Duodenal mucosa (tissue), 2 donors: Measurements from ENCODE around the gene AS3MT.

Source experiments
- H3K27ac ChIP-seq: one replicate; pipeline ENCODE4 v1.7.0; 2013; ENCODE audit warnings: low read depth, low read length
- H3K27me3 ChIP-seq, 2 donors: one replicate each; pipeline ENCODE4 v1.7.0; 2013; ENCODE audit warnings: low read length in 2 of 2, control low read depth in 1 of 2; ENCODE audit not compliant: insufficient read depth in 2 of 2, control insufficient read depth in 1 of 2
- H3K36me3 ChIP-seq, 2 donors: one replicate each; pipeline ENCODE4 v1.7.0; 2013; ENCODE audit warnings: low read length in 2 of 2, control low read depth in 1 of 2; ENCODE audit not compliant: insufficient read depth in 2 of 2, control insufficient read depth in 1 of 2
- H3K4me1 ChIP-seq, 2 donors: one replicate each; pipeline ENCODE4 v1.7.0; 2013; ENCODE audit warnings: low read length in 2 of 2, control low read depth in 1 of 2; ENCODE audit not compliant: insufficient read depth in 2 of 2, control insufficient read depth in 1 of 2
- H3K4me3 ChIP-seq, 2 donors: one replicate each; pipeline ENCODE4 v1.7.0; 2013; ENCODE audit warnings: low read length in 2 of 2, low read depth in 1 of 2
- H3K9ac ChIP-seq, 2 donors: one replicate each; pipeline ENCODE4 v1.7.0; 2013; ENCODE audit warnings: low read length in 2 of 2, low read depth in 1 of 2
- H3K9me3 ChIP-seq, 2 donors: one replicate each; pipeline ENCODE4 v1.7.0; 2013; ENCODE audit warnings: low read length in 2 of 2, control low read depth in 1 of 2; ENCODE audit not compliant: control insufficient read depth in 1 of 2

AS3MT gene

DNA sequence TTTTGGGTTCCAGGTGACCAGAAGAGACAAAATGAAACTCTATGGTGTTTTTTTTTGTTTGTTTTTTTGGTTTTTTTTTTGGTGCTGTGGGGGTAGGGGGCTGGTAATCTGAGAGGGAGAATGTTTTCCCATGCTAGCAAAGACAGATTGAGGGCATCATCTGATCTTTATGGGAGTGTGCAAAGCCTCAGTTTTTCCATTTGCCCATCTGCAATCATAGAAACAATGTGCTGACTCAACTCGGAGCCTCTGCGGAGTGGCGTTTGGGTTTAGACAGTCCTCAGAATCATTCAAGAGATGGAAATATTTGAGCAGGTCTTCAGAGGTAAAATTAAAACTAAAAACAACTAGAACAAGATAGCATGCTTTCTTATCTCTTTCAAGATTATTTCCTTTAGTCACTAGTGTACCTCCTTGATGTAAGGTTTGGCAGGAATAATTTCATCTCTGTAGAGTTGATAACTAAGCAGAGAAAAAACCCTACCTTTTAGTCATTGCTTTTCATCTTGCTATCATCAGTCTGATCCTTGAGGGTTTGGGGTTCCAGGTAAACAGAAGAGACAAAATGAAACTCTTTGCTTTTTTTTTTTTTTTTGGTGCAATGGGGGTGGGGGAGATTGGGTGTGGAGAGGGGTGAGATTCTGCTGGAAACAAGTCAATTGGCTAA, 66.8 kb downstream of the AS3MT start:
- Histone ChIP-seq H3K27ac (no peak overlapping the region), H3K36me3 (no peaks in the 10 kb centered on the region), H3K9me3 (no peaks in the 10 kb centered on the region), H3K4me3 (no peak overlapping the region), H3K9ac (no peak overlapping the region), H3K4me1 (no peaks in the 10 kb centered on the region), H3K27me3 (no peaks in the 10 kb centered on the region)

GRCh38 chr10:102941401-102941800, 72.1 kb downstream of the AS3MT start:
- Histone ChIP-seq H3K27me3 (no peaks in the 10 kb centered on the region), H3K9me3 (no peaks in the 10 kb centered on the region), H3K4me3 (no peak overlapping the region), H3K9ac (no peak overlapping the region), H3K27ac (no peak overlapping the region), H3K36me3 (no peaks in the 10 kb centered on the region), H3K4me1 (no peaks in the 10 kb centered on the region)

DNA sequence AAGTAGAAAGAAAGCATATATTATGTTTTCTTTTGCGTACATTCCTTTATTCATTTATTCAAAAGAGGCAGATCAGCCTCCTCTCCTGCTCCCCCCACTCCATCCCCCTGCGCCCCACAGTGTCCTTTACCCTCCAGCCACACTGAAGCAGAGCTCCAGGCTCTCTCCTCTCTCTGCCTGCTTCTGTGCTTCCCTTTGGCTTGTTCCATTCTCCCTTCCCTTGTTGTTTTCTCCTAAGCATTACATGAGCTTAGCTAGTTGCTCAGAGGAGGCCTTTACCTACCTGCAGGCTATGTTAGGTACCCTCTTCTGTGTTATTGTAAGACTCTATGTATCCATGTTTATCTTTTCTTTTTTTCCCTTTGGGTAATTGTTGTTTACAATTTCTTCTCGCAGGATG, 76.2 kb downstream of the AS3MT start:
- Histone ChIP-seq H3K27ac (no peak overlapping the region), H3K36me3 (no peaks in the 10 kb centered on the region), H3K9ac (no peak overlapping the region), H3K9me3 (no peaks in the 10 kb centered on the region), H3K4me3 (no peak overlapping the region), H3K27me3 (no peaks in the 10 kb centered on the region), H3K4me1 (no peaks in the 10 kb centered on the region)

DNA sequence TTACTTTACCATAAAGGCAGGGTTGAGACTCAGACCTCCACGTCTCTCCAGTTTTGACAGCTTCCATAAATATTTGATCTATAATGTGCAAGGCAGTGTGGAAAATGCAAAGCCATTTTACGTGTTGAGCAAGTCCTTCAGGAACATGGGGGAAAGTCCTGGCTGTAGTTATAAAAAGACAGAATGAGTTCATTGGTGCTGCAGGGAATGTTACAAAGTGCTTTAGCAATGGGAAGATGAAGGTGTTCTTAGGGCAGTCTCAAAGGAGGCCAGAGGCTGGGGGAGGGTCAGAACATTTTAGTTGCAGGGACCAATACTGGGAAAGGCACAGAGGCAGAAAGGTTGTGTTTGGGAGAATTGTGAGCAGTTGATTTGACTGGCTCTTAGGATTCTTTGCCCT, 76.7 kb downstream of the AS3MT start:
- H3K36me3 ChIP-seq, result no peaks in the 10 kb centered on the region
- H3K4me3 ChIP-seq, result no peak overlapping the region
- no peaks in the 10 kb centered on the region for H3K4me1 ChIP-seq
- H3K9ac ChIP-seq, result no peak overlapping the region
- H3K27ac ChIP-seq, result no peak overlapping the region
- no peaks in the 10 kb centered on the region for H3K27me3 ChIP-seq
- no peaks in the 10 kb centered on the region for H3K9me3 ChIP-seq

- Histone ChIP-seq H3K36me3 (no peaks in the 10 kb centered on the region), H3K4me1 (no peaks in the 10 kb centered on the region), H3K9me3 (no peaks in the 10 kb centered on the region), H3K9ac (no peak overlapping the region), H3K27me3 (no peaks in the 10 kb centered on the region), H3K27ac (no peak overlapping the region), H3K4me3 (no peak overlapping the region)
Measured at GRCh38 chr10:102946992-102947391, 77.7 kb downstream of the AS3MT start.

DNA sequence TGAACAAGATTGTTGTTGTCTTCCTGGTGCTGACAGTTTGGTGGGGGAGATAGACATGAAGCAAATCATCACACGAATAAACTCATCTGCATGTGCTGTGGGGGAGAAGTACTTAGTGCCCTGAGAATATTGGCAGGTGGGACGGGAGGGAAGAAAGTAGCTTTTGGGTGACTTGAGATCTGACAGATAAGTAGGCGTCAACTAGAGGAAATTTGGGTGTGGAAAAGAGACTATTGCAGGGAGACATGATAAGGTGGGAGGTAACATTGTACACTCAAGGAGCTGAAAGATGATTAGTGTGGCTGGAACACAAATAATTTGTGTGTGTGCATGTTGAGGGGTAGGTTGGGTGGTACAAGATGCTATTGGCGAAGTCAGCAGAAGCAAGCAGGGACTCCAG, 78.9 kb downstream of the AS3MT start:
- Histone ChIP-seq H3K36me3 (no peaks in the 10 kb centered on the region), H3K27me3 (no peaks in the 10 kb centered on the region), H3K9me3 (no peaks in the 10 kb centered on the region), H3K27ac (no peak overlapping the region), H3K9ac (no peak overlapping the region), H3K4me1 (no peaks in the 10 kb centered on the region), H3K4me3 (no peak overlapping the region)

- Histone ChIP-seq H3K36me3 (no peaks in the 10 kb centered on the region), H3K27me3 (no peaks in the 10 kb centered on the region), H3K4me3 (no peak overlapping the region), H3K9ac (no peak overlapping the region), H3K27ac (no peak overlapping the region), H3K4me1 (no peaks in the 10 kb centered on the region), H3K9me3 (no peaks in the 10 kb centered on the region)
Measured at GRCh38 chr10:102948786-102949185, 79.5 kb downstream of the AS3MT start.

GRCh38 chr10:102949916-102950315, 80.6 kb downstream of the AS3MT start:
- Histone ChIP-seq H3K4me3 (no peak overlapping the region), H3K36me3 (no peaks in the 10 kb centered on the region), H3K4me1 (no peaks in the 10 kb centered on the region), H3K27me3 (no peaks in the 10 kb centered on the region), H3K9me3 (no peaks in the 10 kb centered on the region), H3K27ac (no peak overlapping the region), H3K9ac (no peak overlapping the region)

- H3K4me3 ChIP-seq, result no peak overlapping the region
- no peaks in the 10 kb centered on the region for H3K4me1 ChIP-seq
- H3K27ac ChIP-seq, result no peak overlapping the region
- H3K9me3 ChIP-seq, result no peaks in the 10 kb centered on the region
- H3K9ac ChIP-seq, result no peak overlapping the region
- H3K36me3 ChIP-seq, result no peaks in the 10 kb centered on the region
- no peaks in the 10 kb centered on the region for H3K27me3 ChIP-seq
Measured at GRCh38 chr10:102951316-102951715, 82.0 kb downstream of the AS3MT start.
